DMS 273 (cell line): ENCODE data around the gene COPS3.

Source experiments
- DNase-seq: peaks from one replicate; lab custom pipeline; 2025; ENCODE audit not compliant: unreplicated experiment; lab: John Stamatoyannopoulos, UW

Gene COPS3

GRCh38 chr17:17280613-17281549, at the start of gene COPS3:
COPS3 (minus strand) TSS chr17:17281246; CDS start chr17:17281186, 60 bp downstream.
- peak; percentile 98 for DNase-seq

DNA sequence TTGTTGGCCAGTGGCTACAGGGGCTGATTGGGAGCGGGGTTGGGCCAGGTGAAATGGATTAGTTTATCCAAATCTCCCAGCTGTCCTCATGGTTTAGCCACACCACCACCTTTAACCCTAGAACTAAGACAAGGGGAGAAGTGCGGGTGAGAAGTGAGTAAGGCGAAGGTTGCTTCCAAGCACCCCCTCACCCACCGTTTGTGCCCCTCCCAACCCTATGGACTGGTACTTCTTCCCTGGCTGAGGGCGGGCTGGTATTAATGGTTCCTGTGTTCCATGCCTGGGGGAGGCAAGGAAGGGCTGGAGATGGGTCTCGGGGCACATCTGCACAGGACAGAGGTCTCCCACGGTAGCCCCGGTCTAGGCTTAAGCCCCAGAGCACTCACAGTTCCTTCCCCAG, 47.2 kb upstream of the COPS3 start:
- no peak for DNase-seq

DNA sequence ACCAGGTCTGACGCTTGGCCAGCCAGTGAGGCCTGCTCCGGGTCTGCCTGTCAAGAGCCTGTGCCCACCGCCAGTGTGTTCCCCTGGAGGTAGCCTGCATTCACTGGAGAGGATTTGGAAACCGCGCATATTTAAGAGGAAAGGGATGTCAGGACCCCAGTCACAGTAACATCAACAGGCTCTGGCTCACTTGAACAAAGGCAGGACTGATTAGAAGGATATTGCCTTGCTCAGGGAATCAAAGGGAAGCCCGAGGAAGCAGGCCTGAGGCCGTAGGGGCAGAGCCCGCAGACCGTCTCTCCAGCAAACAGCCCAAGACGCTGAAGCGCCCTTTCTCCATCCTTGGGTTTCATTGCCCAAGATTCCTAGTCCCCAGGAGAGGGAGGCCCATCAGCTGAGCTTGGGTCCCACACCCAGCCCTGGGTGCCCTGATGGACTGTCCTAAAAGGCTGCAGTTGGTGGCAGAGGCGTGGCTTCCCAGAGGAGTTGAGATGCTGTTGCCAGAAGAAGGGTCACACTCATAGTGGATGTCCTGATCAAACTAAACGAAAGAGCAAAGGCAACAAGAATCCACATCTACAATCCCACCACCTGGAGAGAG, 45.3 kb upstream of the COPS3 start:
- DNase-seq = no peak

- no peak for DNase-seq
These were observed 44.8 kb upstream of the COPS3 start for GRCh38 chr17:17325816-17326215.

DNA sequence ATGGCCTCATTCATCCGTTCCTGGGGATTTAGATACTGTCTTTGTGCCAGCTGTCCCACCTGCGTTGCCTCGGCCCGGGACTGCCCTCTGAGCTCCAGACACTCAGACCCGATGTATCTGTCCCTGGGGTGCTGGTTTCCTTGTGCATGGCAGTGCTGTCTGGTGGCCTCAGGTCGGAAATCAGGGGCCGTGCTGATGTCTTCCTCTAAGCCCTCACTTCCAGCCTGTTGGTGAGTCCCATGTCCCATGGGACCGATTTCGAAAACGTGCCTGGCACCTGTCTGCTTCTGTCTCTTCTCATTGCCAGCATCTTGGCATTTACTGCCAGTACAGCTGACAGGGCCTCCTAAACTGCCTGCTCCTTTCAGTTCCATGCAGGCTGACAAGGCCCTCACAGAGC, 44.2 kb upstream of the COPS3 start:
- no peak for DNase-seq

- no peak for DNase-seq
These were observed 43.6 kb upstream of the COPS3 start for GRCh38 chr17:17324616-17325015.

GRCh38 chr17:17322516-17323510, 41.8 kb upstream of the COPS3 start:
- no peak for DNase-seq

- no peak for DNase-seq
These were observed 40.4 kb upstream of the COPS3 start for GRCh38 chr17:17321356-17322025.

DNA sequence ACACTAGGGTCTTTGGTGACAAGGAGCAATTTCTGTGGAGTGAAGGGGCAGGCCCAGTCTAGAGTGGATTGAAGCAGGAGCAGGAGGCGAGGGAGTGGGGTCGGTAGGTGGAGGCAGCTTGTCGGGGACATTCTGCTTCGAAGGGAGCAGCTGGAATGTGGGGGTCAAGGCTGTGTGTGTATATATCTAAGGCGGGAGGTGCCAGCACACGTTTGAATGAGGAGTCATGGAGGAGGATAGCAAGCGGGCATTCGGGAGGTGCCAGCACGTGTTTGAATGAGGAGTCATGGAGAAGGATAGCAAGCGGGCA, 39.8 kb upstream of the COPS3 start:
- DNase-seq = no peak

DNA sequence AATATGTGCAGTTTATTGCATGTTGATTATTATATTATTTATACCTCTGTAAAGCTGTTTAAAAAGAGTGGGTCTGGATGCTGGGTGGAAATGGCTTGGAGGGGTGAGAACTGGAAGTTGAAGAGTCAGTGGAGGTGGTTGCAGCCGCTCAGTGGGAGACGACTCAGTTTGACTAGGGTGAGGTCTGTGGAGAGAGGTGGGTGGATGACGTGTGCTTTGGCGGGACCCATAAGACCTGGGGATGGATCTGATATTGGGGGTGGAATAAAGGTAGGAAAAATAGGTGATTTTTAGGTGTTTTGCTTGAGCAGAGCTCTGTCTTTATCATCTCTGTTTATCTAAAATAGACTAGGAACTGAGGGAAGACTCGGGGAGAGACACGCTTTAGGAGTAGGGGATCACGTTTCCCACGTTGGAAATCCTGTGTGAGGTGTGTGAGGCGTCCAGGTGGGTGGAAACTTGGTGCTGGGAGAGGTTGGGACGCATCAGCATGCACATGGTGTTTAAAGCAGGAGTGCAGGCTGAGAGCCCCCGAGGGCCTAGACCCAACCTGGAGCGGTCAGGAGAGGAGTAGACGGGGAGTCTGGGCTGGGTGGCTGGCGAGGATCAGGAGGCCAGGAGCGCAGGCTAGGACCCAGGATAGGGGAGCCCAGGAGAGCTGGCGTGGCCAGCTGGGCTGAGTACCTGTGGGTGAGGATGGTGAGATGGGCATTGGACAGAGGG, 39.3 kb upstream of the COPS3 start:
- DNase-seq = no peak

- DNase-seq = peak; percentile 37
These were observed 34.2 kb upstream of the COPS3 start for GRCh38 chr17:17315142-17315821.

DNA sequence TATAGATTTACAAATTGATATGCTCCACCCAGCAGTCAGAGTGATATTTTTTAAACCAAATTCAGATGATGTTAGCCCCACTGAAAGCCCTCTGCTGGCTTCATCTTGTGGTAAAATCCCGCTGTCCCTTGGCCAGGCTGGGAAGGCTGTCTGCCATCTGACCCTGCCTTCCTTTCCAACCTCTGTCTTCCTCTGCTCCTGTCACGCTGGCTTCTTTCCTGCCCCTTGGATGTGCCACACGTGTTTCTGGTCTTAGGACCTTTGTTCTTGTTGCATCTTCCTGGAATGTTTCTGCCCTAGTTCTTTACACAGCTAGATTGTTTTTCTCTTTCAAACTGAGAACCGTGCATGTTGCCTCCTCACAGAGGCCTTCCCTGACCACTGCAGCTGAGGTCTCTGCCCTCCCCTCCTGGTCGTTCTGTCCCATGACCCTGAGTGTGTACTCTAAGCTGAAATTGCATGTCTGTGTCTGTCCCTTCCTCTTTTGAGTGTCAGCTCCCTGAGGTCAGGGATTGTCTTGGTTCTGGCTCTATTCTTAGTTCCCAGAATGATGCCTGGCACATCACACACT, 33.5 kb upstream of the COPS3 start:
- DNase-seq = no peak

DNA sequence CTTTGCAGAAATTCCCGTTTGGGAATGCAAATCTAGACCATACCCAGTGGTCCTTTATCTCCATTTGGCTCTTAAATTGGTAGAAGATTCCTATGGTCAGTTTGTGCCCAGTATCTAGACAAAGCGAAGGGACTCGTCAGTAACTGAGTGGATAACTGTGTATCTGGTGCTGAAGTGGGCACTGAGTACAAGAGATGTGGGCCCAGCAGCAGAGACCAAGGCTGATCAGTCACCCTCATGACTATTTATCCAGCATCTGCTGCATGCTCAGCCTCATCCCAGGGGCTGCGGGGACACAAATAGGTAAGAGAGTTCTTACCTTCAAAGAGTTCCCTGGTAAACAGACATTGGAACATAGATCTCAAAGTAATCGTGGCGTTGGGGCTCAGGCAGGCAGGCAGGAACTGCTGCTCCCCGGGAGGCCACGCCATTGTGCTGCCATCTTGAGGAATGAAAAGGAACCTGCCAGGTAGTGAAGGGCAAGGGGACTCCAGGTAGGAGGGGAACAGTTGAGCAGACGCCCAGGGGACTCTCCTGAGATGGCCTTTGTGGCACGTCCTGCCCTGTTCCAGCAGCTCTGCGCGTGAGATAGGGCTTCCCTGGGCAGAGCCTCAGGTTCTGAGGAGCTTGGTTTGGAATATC, 32.4 kb upstream of the COPS3 start:
- peak; percentile 35 for DNase-seq

- DNase-seq = no peak
These were observed 28.3 kb upstream of the COPS3 start for GRCh38 chr17:17309356-17309755.

DNA sequence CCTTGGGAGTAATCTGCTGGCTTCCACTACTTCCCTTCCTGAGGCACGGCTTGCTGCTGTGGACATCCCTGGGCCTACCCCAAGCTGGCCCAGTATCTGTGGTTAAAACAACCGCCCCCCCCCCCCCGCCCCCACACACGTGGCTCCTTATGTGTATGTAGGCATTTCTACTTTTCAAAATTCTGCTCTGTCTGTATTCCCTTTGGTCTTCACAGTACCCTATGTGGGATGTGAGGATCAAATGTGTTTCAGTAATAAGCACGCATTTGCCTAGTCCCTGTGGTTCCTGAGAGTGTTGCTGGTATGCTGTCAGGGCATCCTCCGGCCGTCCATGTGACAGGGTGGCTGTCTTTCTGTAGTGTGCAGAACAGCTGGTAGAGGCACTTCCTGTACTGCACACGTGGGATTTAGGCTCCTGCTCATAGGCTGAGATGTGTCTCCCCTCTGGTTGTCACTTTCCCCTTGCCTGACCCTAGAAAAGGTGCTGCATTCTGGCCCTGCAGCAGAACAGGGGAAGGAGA, 24.3 kb upstream of the COPS3 start:
- peak; percentile 68 for DNase-seq

- DNase-seq = no peak
These were observed 23.5 kb upstream of the COPS3 start for GRCh38 chr17:17304521-17304985.

DNA sequence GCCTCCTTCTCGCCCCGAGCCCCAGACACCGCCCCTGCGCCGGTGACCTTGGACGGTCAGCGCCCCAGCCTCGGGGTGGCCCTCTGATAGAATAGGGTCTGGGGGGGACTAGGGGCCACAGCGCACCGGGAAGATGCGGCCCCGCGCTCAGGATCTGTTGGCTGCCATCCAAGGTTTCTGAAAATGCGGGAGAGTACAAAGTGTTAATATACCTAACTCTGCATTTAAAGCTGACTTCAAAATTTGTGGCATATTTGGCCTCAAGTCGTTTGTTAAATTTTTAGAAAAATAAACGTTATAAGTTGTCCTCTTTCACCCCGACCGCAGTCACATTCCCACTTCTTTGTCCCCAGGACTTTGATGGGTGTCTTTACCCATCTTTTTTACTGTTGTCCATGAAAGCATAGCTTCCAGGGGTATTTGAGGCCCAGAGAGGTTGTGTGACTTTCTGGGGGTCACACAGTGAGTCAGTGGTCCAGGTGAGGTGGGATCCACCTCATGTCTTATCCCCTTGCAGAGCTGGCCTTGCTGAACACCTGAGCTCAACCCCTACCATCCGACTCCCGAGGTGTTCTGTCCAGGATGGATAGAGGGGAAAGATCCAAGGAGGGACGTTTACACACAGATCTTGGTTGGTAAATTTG, 22.9 kb upstream of the COPS3 start:
- DNase-seq = no peak
